KMS-11 (cell line): ENCODE data around the gene TNNT3.

ENCODE experiments used
- H2AFZ ChIP-seq: fragments of 200-600 bp; sonication (generic); 2 replicates; pipeline ENCODE4 v1.6.1; 2016; ENCODE audit warnings: antibody characterized with exemption, mixed run types, low read depth
- H3K27ac ChIP-seq: fragments of 200-600 bp; sonication (generic); 2 replicates; pipeline ENCODE4 v1.6.1; 2016; ENCODE audit warnings: mild to moderate bottlenecking, mixed run types
- H3K27me3 ChIP-seq: fragments of 200-600 bp; sonication (generic); 2 replicates; pipeline ENCODE4 v1.6.1; 2017; ENCODE audit warnings: mild to moderate bottlenecking, low read depth, mixed run types, moderate library complexity; ENCODE audit not compliant: insufficient read depth
- H3K36me3 ChIP-seq: fragments of 200-600 bp; sonication (generic); 2 replicates; pipeline ENCODE4 v1.6.1; 2017; ENCODE audit warnings: mild to moderate bottlenecking, mixed run types; ENCODE audit not compliant: insufficient read depth
- H3K4me1 ChIP-seq: fragments of 200-600 bp; sonication (generic); 2 replicates; pipeline ENCODE4 v1.6.1; 2016; ENCODE audit warnings: mild to moderate bottlenecking, low read depth, mixed run types; ENCODE audit not compliant: poor library complexity, severe bottlenecking
- H3K4me2 ChIP-seq: fragments of 200-600 bp; sonication (generic); 2 replicates; pipeline ENCODE4 v1.7.0; 2016; ENCODE audit warnings: mild to moderate bottlenecking, mixed run types
- H3K4me3 ChIP-seq: fragments of 200-600 bp; sonication (generic); IDR thresholded peaks from 2 replicates; pipeline ENCODE4 v1.6.1; 2017; ENCODE audit warnings: low read depth, low read length, mixed read lengths; ENCODE audit not compliant: insufficient read depth
- H3K79me2 ChIP-seq: fragments of 200-600 bp; sonication (generic); 2 replicates; pipeline ENCODE4 v1.6.1; 2016; ENCODE audit warnings: low read depth, mixed run types; ENCODE audit not compliant: insufficient read depth
- H3K9ac ChIP-seq: fragments of 200-600 bp; sonication (generic); 2 replicates; pipeline ENCODE4 v1.6.1; 2016; ENCODE audit warnings: mild to moderate bottlenecking, mixed run types
- H4K20me1 ChIP-seq: fragments of 200-600 bp; sonication (generic); 2 replicates; pipeline ENCODE4 v1.6.1; 2016; ENCODE audit warnings: mild to moderate bottlenecking, mixed run types; ENCODE audit not compliant: insufficient read depth
- CTCF ChIP-seq: fragments of 200-600 bp; sonication (generic); conservative IDR thresholded peaks from 2 replicates; pipeline ENCODE4 v1.6.1; 2017; ENCODE audit warnings: low read depth, mild to moderate bottlenecking, antibody characterized with exemption, low read length, moderate library complexity, mixed read lengths

TNNT3 gene

DNA sequence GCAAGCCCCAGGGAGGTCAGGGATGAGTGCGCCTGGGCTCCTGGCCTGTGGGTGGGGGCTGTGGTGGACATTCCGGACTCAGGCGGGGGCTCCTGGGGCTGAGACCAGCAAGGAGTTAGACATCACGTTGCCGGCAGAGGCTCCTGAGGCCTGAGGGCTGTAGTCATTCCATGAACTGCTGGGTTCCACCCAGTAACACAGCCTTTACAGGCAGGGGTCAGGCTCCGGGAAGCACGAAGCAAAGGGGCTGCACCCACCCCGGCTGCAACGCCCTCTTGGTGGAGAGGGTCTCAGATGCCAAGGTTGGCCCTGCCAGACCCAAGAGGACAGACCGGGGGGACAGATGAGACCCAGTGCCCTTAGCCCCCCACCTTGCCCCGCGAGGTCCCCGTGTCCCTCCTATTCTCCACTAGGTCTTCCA, 9.0 kb downstream of the TNNT3 start:
- no peak overlapping the region for H3K4me2 ChIP-seq
- H3K36me3 ChIP-seq = no peaks in the 10 kb centered on the region
- H3K4me1 ChIP-seq = no peaks in the 10 kb centered on the region
- H3K79me2 ChIP-seq = no peaks in the 10 kb centered on the region
- H2AFZ ChIP-seq = no peak overlapping the region
- TF ChIP-seq CTCF = no peak
- no peak overlapping the region for H3K27ac ChIP-seq
- no peaks in the 10 kb centered on the region for H4K20me1 ChIP-seq
- peaks cover 93% of the 10 kb centered on the region for H3K27me3 ChIP-seq
- H3K9ac ChIP-seq = no peak overlapping the region
- H3K4me3 ChIP-seq = no peak overlapping the region

- no peak overlapping the region for H3K9ac ChIP-seq
- peaks cover 93% of the 10 kb centered on the region for H3K27me3 ChIP-seq
- H3K79me2 ChIP-seq = no peaks in the 10 kb centered on the region
- H3K27ac ChIP-seq = no peak overlapping the region
- H4K20me1 ChIP-seq = no peaks in the 10 kb centered on the region
- no peak for TF ChIP-seq CTCF
- H2AFZ ChIP-seq = no peak overlapping the region
- no peaks in the 10 kb centered on the region for H3K4me1 ChIP-seq
- no peaks in the 10 kb centered on the region for H3K36me3 ChIP-seq
- H3K4me3 ChIP-seq = no peak overlapping the region
- H3K4me2 ChIP-seq = no peak overlapping the region
These were observed 9.5 kb downstream of the TNNT3 start for GRCh38 chr11:1928891-1929541.

DNA sequence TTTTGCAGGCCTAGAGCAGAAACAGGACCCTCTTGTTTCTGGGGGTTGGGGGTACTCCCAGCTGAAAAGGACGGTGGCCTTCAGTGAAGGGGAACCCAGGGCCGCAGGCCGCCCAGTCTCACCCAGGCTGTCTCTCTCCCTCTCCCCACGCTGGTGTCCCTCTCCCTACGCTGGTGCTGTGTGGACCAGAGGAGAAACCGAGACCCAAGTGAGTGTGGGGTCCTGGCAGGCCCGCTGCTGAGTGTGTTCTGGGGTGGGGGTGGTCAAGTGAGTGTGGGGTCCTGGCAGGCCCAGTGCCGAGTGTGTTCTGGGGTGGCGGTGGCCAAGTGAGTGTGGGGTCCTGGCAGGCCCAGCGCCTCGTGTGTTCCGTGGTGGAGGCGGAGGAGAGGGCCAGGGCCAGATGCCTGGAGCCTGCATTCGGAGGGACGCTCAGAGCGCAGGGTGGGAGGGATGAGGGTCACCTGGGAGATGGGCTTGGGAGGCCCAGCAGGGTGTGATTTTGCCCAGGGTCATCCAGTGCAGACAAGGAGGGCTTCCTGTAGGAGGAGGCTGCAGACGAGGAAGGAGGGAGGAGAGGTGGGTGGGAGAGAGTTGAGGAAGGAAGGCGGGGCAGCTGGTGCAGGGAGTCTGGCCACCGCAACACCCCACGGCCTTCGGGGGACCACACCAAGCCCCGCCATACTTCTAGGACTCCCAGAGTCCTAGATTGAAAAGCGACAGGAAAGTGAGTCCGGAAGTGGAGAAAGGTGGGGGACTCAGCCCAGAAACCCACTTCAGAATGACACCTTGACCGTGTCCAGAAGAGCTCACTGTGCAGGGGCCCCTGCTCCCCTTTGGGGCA, 10.3 kb downstream of the TNNT3 start:
- Histone ChIP-seq H3K9ac (no peak overlapping the region), H3K4me1 (no peaks in the 10 kb centered on the region), H3K79me2 (no peaks in the 10 kb centered on the region), H2AFZ (no peak overlapping the region), H3K4me2 (no peak overlapping the region), H4K20me1 (no peaks in the 10 kb centered on the region), H3K27me3 (peaks cover 92% of the 10 kb centered on the region), H3K27ac (no peak overlapping the region), H3K36me3 (no peaks in the 10 kb centered on the region), H3K4me3 (no peak overlapping the region)
- no peak for TF ChIP-seq CTCF

DNA sequence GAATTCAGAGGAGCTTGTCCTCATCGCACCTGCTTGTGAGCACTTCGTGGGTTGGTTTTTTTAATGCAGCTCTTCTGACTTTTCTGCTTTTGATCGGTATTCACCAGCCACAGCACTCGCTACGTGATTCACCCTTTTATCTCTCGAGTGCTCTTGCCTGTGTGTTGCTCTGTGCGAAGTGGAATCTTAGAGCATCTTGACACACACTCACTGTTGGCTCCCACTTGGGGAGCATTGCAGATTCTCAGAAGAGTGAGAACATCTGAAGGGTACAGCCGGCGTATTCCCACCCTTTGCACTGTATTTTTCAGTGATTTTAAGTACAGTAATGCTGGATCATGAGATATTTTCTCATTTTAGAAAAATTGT, 10.9 kb downstream of the TNNT3 start:
- Histone ChIP-seq H3K79me2 (no peaks in the 10 kb centered on the region), H3K36me3 (no peaks in the 10 kb centered on the region), H3K27me3 (peaks cover 91% of the 10 kb centered on the region), H3K4me1 (no peaks in the 10 kb centered on the region), H3K27ac (no peak overlapping the region), H3K4me3 (no peak overlapping the region), H4K20me1 (no peaks in the 10 kb centered on the region), H2AFZ (no peak overlapping the region), H3K9ac (no peak overlapping the region), H3K4me2 (no peak overlapping the region)
- no peak for TF ChIP-seq CTCF
